ENCODE data around the gene ENTREP1.

DNA sequence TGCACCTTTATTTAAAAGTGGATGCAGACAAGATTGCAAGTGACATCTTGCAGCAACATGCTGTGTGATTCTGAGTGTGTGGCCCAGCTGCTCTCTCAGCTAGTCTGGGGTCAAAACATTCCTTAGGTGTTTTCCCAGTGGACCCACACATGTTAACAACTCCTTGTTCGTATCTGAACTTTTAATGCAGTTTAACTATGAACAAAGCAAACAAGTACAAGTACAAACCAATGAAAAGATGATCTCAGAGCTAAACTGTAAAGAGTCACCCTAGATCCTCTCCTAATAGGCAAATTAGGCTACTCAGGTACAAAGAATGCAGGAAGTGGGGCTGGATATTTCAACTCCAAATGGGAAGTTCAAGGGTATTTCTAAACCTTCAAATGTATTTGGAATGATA lies 108.4 kb downstream of the ENTREP1 start:
- TF ChIP-seq, protein P1, sequence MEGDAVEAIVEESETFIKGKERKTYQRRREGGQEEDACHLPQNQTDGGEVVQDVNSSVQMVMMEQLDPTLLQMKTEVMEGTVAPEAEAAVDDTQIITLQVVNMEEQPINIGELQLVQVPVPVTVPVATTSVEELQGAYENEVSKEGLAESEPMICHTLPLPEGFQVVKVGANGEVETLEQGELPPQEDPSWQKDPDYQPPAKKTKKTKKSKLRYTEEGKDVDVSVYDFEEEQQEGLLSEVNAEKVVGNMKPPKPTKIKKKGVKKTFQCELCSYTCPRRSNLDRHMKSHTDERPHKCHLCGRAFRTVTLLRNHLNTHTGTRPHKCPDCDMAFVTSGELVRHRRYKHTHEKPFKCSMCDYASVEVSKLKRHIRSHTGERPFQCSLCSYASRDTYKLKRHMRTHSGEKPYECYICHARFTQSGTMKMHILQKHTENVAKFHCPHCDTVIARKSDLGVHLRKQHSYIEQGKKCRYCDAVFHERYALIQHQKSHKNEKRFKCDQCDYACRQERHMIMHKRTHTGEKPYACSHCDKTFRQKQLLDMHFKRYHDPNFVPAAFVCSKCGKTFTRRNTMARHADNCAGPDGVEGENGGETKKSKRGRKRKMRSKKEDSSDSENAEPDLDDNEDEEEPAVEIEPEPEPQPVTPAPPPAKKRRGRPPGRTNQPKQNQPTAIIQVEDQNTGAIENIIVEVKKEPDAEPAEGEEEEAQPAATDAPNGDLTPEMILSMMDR (conservative IDR thresholded peaks at IDR 0.05), result no peak
- TF ChIP-seq ZFX (IDR thresholded peaks at IDR 0.05), result no peak

Data from C4-2B (cell line).